Transverse colon (tissue), 4 donors: ENCODE results near the gene S1PR4. TPM values are rescaled to one million over a fixed set of nuclear protein-coding genes. Genes with fewer than 3 reads are reported as not detected.

ENCODE experiments used
- DNase-seq: peaks from one replicate; pipeline ENCODE4 v3.0.0-alpha.2; 2019
- H3K27ac ChIP-seq, 4 donors: fragments of 200-600 bp; sonication (generic); 2 replicates each; pipeline ENCODE4 v1.5.1; 2016 to 2018; ENCODE audit warnings: inconsistent platforms in 4 of 4
- H3K27me3 ChIP-seq: fragments of 200-600 bp; sonication (generic); 2 replicates; pipeline ENCODE4 v1.5.1; 2017; ENCODE audit warnings: inconsistent platforms
- H3K36me3 ChIP-seq, 4 donors: fragments of 200-600 bp; sonication (generic); 2 replicates each; pipeline ENCODE4 v1.5.1; 2017 to 2019; ENCODE audit warnings: inconsistent platforms in 4 of 4
- H3K4me1 ChIP-seq, 4 donors: fragments of 200-600 bp; sonication (generic); 2 replicates each; pipeline ENCODE4 v1.5.1; 2017 to 2020; ENCODE audit warnings: inconsistent platforms in 4 of 4
- H3K4me3 ChIP-seq, 4 donors: fragments of 200-600 bp; sonication (generic); 1 replicate in 1 of 4; 2 replicates in 3 of 4; pipeline versions ENCODE4 v1.5.1 to v1.6.1; 2017 to 2019; ENCODE audit warnings: inconsistent platforms in 4 of 4
- H3K9me3 ChIP-seq, 2 donors: fragments of 200-600 bp; sonication (generic); 2 replicates each; pipeline ENCODE4 v1.5.1; 2017 to 2019; ENCODE audit warnings: inconsistent platforms in 2 of 2
- CTCF ChIP-seq, 5 experiments: fragments of 200-600 bp in 3 of 5; fragments of 450-650 bp in 2 of 5; sonication (generic) in 3 of 5; IDR thresholded peaks; 1 replicate in 2 of 5; 2 replicates in 3 of 5; pipeline ENCODE4 v1.5.1; 2016 to 2017; ENCODE audit warnings: antibody characterized with exemption in 5 of 5, inconsistent platforms in 3 of 5, mild to moderate bottlenecking in 2 of 5, moderate library complexity in 1 of 5
- EP300 ChIP-seq: sonication (generic); formaldehyde crosslinking; IDR thresholded peaks from one replicate; pipeline ENCODE4 v1.6.1; 2017; ENCODE audit warnings: antibody characterized with exemption, low read depth
- POLR2A ChIP-seq: fragments of 450-650 bp; IDR thresholded peaks from one replicate; pipeline ENCODE4 v1.6.1; 2016; ENCODE audit warnings: antibody characterized with exemption, mild to moderate bottlenecking, moderate library complexity
- POLR2AphosphoS5 ChIP-seq, 3 donors: sonication (generic); formaldehyde crosslinking; IDR thresholded peaks; one replicate each; pipeline ENCODE4 v1.6.1; 2016; ENCODE audit warnings: antibody characterized with exemption in 3 of 3
- WGBS, 2 donors: methylation state at CpG; one replicate each; pipeline ENCODE4 v1.1.5; 2018; ENCODE audit warnings: low coverage in 1 of 2; 5-methylcytosine and 5-hydroxymethylcytosine counted together
- in situ Hi-C, 4 donors: fragments of 200-750 bp; cut with MboI; loops; one replicate each; pipeline versions ENCODE4 v1.15.0 to v1.15.1; 2017; ENCODE audit warnings: low sequenced_read_pairs in 3 of 4, low pct_ligation_motif_present in 1 of 4, low pct_unique_long_range_greater_than_20kb in 1 of 4
- intact Hi-C: fragments of 100-400 bp; cut with DNase I; formaldehyde crosslinking; loops from one replicate; pipeline ENCODE4 v1.15.1; 2023; ENCODE audit warnings: low total_unique reads
- total RNA-seq, 4 donors: library from RNA; depleted of rRNA; stranded (reverse); fragments of >200 nt; gene quantifications; one replicate each; pipeline ENCODE4 v1.1.0, GENCODE V29; 2016

Gene S1PR4
- total RNA-seq, 4 donors from 2014 or later = 0.68 to 14.6 (median 6.0) TPM; not detected in 1

DNA sequence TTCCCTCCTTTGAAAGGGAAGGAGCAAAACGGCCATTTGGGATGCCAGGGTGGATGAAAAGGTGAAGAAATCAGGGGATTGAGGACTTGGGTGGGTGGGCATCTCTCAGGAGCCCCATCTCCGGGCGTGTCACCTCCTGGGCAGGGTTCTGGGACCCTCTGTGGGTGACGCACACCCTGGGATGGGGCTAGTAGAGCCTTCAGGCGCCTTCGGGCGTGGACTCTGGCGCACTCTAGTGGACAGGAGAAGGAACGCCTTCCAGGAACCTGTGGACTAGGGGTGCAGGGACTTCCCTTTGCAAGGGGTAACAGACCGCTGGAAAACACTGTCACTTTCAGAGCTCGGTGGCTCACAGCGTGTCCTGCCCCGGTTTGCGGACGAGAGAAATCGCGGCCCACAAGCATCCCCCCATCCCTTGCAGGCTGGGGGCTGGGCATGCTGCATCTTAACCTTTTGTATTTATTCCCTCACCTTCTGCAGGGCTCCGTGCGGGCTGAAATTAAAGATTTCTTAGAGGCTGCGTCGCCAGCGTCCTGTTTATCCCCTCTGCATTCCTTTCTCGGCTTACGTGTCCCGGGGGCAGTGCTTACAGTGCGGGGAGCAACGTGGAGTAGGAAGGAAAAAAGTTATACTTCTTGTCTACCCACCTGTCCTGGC is 15.2 kb upstream of the S1PR4 start:
- no peaks in the 10 kb centered on the region for H3K36me3 ChIP-seq
- H3K4me3 ChIP-seq = no peak overlapping the region
- TF ChIP-seq CTCF (IDR thresholded peaks at IDR 0.05) (peak; percentile 82 to 96 (median 94)), EP300 (no peak), POLR2A (no peak), POLR2AphosphoS5 (IDR thresholded peaks at IDR 0.05) (no peak)
- DNase-seq = peak; percentile 56
- H3K27ac ChIP-seq = no peak overlapping the region
- H3K9me3 ChIP-seq = no peaks in the 10 kb centered on the region
- in situ Hi-C loops = loop anchor here in 2 of 4 donors (5.0 to 10.0 kb wide), 2 partner anchors 201 to 209 kb away; no protein-coding TSS in a partner anchor
- WGBS, 2 donors = 16 to 20% methylated on average over 1 to 27 of the region's 27 CpGs
- H3K27me3 ChIP-seq = no peaks in the 10 kb centered on the region
- H3K4me1 ChIP-seq = peaks cover 0 to 6% (median 0%) of the 10 kb centered on the region in 4 donors
- intact Hi-C loops = loop anchor here (5.0 kb wide), 1 partner anchor 201 kb away; no protein-coding TSS in a partner anchor

- no peaks in the 10 kb centered on the region for H3K27me3 ChIP-seq
- H3K36me3 ChIP-seq = no peaks in the 10 kb centered on the region
- peaks cover 0 to 6% (median 0%) of the 10 kb centered on the region in 4 donors for H3K4me1 ChIP-seq
- intact Hi-C loops (loop anchor here (5.0 kb wide), 1 partner anchor 202 kb away; no protein-coding TSS in a partner anchor), in situ Hi-C loops (loop anchor here in 2 of 4 donors (5.0 to 10.0 kb wide), 2 partner anchors 202 to 209 kb away; no protein-coding TSS in a partner anchor)
- TF ChIP-seq EP300 (no peak), CTCF (IDR thresholded peaks at IDR 0.05) (no peak), POLR2AphosphoS5 (IDR thresholded peaks at IDR 0.05) (no peak), POLR2A (no peak)
- DNase-seq = no peak
- H3K9me3 ChIP-seq = no peaks in the 10 kb centered on the region
- 33% methylated on average over 7 of the region's 7 CpGs; no CpG with 5 or more reads in 1 of the 2 donors for WGBS, 2 donors
- no peak overlapping the region for H3K4me3 ChIP-seq
- H3K27ac ChIP-seq = no peak overlapping the region
Measured at GRCh38 chr19:3163943-3164342, 14.6 kb upstream of the S1PR4 start.

DNA sequence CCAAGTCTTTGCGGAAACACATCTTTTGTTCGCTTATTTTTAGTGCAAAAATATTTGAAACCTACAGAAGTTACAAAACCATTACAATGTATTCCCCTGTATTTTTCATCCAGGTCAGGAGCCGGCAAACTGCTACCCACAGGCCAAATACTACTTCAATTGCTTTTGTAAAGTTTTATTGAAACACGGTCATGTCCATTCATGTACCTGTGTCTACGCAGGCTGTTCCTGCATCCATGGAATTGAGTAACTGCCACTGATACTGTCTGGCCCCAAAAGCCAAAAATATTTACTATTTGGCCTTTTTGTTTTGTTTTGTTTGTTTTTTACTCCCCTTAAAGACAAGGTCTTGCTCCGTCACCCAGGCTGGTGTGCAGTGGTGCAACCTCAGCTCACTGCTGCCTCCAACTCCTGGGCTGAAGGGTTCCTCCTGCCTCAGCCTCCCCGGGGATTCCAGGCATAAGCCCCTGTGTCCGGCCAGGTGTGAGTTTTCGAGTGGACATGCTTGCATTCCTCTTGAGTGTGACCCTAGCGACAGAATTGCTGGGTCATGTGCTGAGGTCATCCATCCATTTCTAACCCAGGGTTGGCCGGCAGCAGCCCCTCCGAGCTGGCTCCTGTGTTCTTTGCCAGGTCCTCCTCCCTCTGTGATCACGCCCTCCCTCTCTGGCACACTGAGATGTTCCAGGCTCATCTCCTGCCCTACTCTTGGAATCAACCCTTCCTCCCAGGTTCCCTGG is 10.9 kb upstream of the S1PR4 start:
- no peaks in the 10 kb centered on the region for H3K9me3 ChIP-seq
- H3K27me3 ChIP-seq = no peaks in the 10 kb centered on the region
- no peak overlapping the region for H3K4me3 ChIP-seq
- WGBS, 2 donors = 75 to 88% methylated on average over 5 to 13 of the region's 13 CpGs
- no peak overlapping the region for H3K27ac ChIP-seq
- in situ Hi-C loops (loop anchor here in 1 of 4 donors (10.0 kb wide), 1 partner anchor 213 kb away; no protein-coding TSS in a partner anchor), intact Hi-C loops (no loop called here)
- peaks cover 0 to 6% (median 0%) of the 10 kb centered on the region in 4 donors for H3K4me1 ChIP-seq
- TF ChIP-seq CTCF (IDR thresholded peaks at IDR 0.05) (no peak), POLR2A (no peak), POLR2AphosphoS5 (IDR thresholded peaks at IDR 0.05) (no peak), EP300 (no peak)
- no peaks in the 10 kb centered on the region for H3K36me3 ChIP-seq
- DNase-seq = no peak
